GM21515 (cell line): ENCODE results near the gene PLCB3.

ENCODE experiments used
- ATAC-seq: cut with Tn5 transposase; IDR thresholded peaks from one replicate; pipeline ENCODE4 v1.9.1; 2021; ENCODE audit not compliant: unreplicated experiment

The PLCB3 gene

DNA sequence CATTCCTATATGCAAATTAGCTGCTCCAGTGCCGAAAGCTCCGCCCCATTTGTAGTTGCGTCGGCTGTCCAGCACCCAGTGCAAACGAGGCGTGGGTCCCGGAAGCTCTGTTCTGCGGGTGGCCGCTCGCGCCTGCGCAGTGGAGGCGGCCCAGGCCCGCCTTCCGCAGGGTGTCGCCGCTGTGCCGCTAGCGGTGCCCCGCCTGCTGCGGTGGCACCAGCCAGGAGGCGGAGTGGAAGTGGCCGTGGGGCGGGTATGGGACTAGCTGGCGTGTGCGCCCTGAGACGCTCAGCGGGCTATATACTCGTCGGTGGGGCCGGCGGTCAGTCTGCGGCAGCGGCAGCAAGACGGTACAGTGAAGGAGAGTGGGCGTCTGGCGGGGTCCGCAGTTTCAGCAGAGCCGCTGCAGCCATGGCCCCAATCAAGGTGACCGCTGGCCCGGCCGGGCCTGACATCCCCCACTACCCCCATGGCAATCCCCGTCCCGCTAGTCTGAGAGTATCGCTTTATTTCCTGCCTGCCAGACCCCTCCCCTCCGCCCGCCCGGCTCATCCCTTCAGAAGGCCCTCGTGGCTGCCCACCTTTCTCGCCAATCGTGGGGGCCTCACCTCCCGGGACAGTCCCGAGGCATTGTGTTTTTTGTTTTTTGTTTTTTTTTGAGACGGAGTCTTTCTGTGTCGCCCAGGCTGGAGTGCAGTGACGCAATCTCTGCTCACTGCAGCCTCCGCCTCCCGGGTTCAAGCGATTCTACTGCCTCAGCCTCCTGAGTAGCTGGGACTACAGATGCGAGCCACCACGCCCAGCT, 66.8 kb downstream of the PLCB3 start, which contains the start of gene PRDX5:
TSS of gene PRDX5 (plus strand) at position 161 of the 805 bp plus-strand sequence. CDS start at position 256, 95 bp downstream.
- peak; percentile 61 for ATAC-seq
